K562 (cell line): Measurements from ENCODE around the gene NUP188. TPM values are rescaled to one million over a fixed set of nuclear protein-coding genes. Genes with fewer than 3 reads are reported as not detected.
A peak's percentile ranks its signal among the peaks of the same experiment; 100 is the strongest.

ENCODE experiments used
- ATF3 ChIP-seq, 2 experiments: fragments of 450-650 bp in 1 of 2; sonication (generic) in 1 of 2; formaldehyde crosslinking in 1 of 2; IDR thresholded peaks in 1 of 2; conservative IDR thresholded peaks in 1 of 2; 2 replicates each; pipeline versions ENCODE4 v1.6.1 to v1.8.1; 2016 to 2023; ENCODE audit warnings: mild to moderate bottlenecking in 2 of 2, moderate library complexity in 2 of 2, inconsistent platforms in 1 of 2, missing genetic modification reagents in 1 of 2
- ATF7 ChIP-seq: fragments of 450-650 bp; IDR thresholded peaks from 2 replicates; pipeline ENCODE4 v1.7.1; 2014; ENCODE audit warnings: mild to moderate bottlenecking, moderate library complexity
- CBX3 ChIP-seq, 2 experiments: IDR thresholded peaks; 1 replicate in 1 of 2; 2 replicates in 1 of 2; pipeline ENCODE4 v1.6.1; 2012; ENCODE audit warnings: inconsistent platforms in 2 of 2, low read length in 2 of 2, borderline replicate concordance in 1 of 2, control low read depth in 1 of 2
- CEBPB ChIP-seq: fragments of 450-650 bp; IDR thresholded peaks from 2 replicates; pipeline ENCODE4 v1.6.1; 2016; ENCODE audit warnings: missing genetic modification characterization, missing compliant biosample characterization
- GATAD2B ChIP-seq: fragments of 450-650 bp; IDR thresholded peaks from 2 replicates; pipeline ENCODE4 v1.6.1; 2017; ENCODE audit warnings: mild to moderate bottlenecking, borderline replicate concordance
- GTF3C2 ChIP-seq: IDR thresholded peaks from 3 replicates; pipeline ENCODE4 v1.6.1; 2011; ENCODE audit warnings: borderline replicate concordance, mild to moderate bottlenecking, moderate library complexity; ENCODE audit not compliant: insufficient read length; ENCODE audit errors: extremely low read depth
- HIVEP1 ChIP-seq: fragments of 250-450 bp; sonication (Bioruptor Pico); IDR thresholded peaks from 2 replicates; pipeline ENCODE4 v1.4.0; 2020; ENCODE audit warnings: mild to moderate bottlenecking
- HNRNPLL ChIP-seq: fragments of 200-400 bp; formaldehyde crosslinking; IDR thresholded peaks from 2 replicates; pipeline ENCODE4 v1.6.1; 2017; ENCODE audit warnings: low read length, low read depth, mild to moderate bottlenecking; ENCODE audit not compliant: poor library complexity, severe bottlenecking
- MAZ ChIP-seq, 2 experiments: fragments of 450-650 bp in 1 of 2; sonication (generic) in 1 of 2; formaldehyde crosslinking; IDR thresholded peaks in 1 of 2; conservative IDR thresholded peaks in 1 of 2; 2 replicates each; pipeline versions ENCODE4 v1.4.0 to v1.5.0; 2020; ENCODE audit warnings: mild to moderate bottlenecking in 1 of 2, missing genetic modification reagents in 1 of 2
- MNT ChIP-seq, 2 experiments: fragments of 450-650 bp; conservative IDR thresholded peaks; 2 replicates each; pipeline ENCODE4 v1.6.1; 2017; ENCODE audit warnings: mild to moderate bottlenecking in 2 of 2, moderate library complexity in 2 of 2
- PHF8 ChIP-seq: fragments of 200-600 bp; sonication (generic); IDR thresholded peaks from 2 replicates; pipeline ENCODE4 v1.6.1; 2012; ENCODE audit warnings: mixed run types, mild to moderate bottlenecking, inconsistent platforms, low read length, moderate library complexity, borderline replicate concordance
- POLR2H ChIP-seq: IDR thresholded peaks from 2 replicates; pipeline ENCODE4 v1.6.1; 2016; ENCODE audit warnings: missing genetic modification characterization, low read depth, mild to moderate bottlenecking, control low read depth, missing compliant biosample characterization, moderate library complexity
- TFAP4 ChIP-seq: sonication (generic); formaldehyde crosslinking; IDR thresholded peaks from 2 replicates; pipeline ENCODE4 v1.8.0; 2022; ENCODE audit warnings: missing genetic modification reagents, mild to moderate bottlenecking, moderate library complexity, borderline replicate concordance
- THRB ChIP-seq: fragments of 450-650 bp; formaldehyde crosslinking; conservative IDR thresholded peaks from 2 replicates; pipeline ENCODE4 v1.4.0; 2022; ENCODE audit warnings: mild to moderate bottlenecking, missing genetic modification characterization
- YY1 ChIP-seq, 3 experiments: IDR thresholded peaks; 2 replicates each; pipeline ENCODE4 v1.6.1; 2011; ENCODE audit warnings: low read length in 2 of 3, mild to moderate bottlenecking in 2 of 3, moderate library complexity in 2 of 3, borderline replicate concordance in 1 of 3, control low read depth in 1 of 3, low read depth in 1 of 3; ENCODE audit not compliant: insufficient read depth in 3 of 3, insufficient replicate concordance in 2 of 3, control insufficient read depth in 1 of 3, insufficient read length in 1 of 3; ENCODE audit errors: extremely low read depth in 1 of 3
- ZNF384 ChIP-seq: IDR thresholded peaks from 2 replicates; pipeline ENCODE4 v1.6.1; 2012; ENCODE audit warnings: low read depth, low read length, improper control_type of control experiment
- polyA plus RNA-seq, 8 experiments: library from polyadenylated mRNA; depleted of rRNA in 4 of 8; stranded (reverse) in 5 of 8; unstranded in 3 of 8; fragments of >200 nt; fragmentation: Nextera tagmentation in 2 of 8; fragmentation: Illumina TruSeq in 1 of 8; extraction: Ambion mirVana in 2 of 8; extraction: Trizol in 1 of 8; gene quantifications; 2 replicates each; pipeline versions ENCODE4 v1.2.1 to v1.2.3, GENCODE V29; 2011 to 2014; ENCODE audit warnings: inconsistent platforms in 1 of 8, missing spikeins in 1 of 8
- total RNA-seq, 7 experiments: library from RNA; depleted of rRNA in 6 of 7; stranded (reverse); fragments of >200 nt in 6 of 7; fragmentation: Illumina TruSeq in 2 of 7; extraction: Trizol in 2 of 7; gene quantifications; 2 replicates each; pipeline versions ENCODE4 v1.2.1 to v1.2.3, GENCODE V29; 2011 to 2021; ENCODE audit warnings: low replicate concordance in 1 of 7

The NUP188 gene
- total and polyA plus RNA-seq, 9 of the 15 experiments (the other 6 are each of a cell fraction or from before 2014, with no cell fraction given) = 11.7 to 135 (median 70.6) TPM

- TF ChIP-seq YY1 (IDR thresholded peaks at IDR 0.05; ENCODE audit: borderline replicate concordance in 1 of 3, control insufficient read depth in 1 of 3, extremely low read depth in 1 of 3, insufficient read depth in 3 of 3, insufficient read length in 1 of 3, insufficient replicate concordance in 2 of 3, low read depth in 1 of 3, low read length in 2 of 3) (peak in 1 of 3 experiments; percentile 15), THRB (no peak), CEBPB (tag) (peak; percentile 80), HIVEP1 (CRISPR knock-in tag) (no peak), ATF7 (no peak; the same call in 1 of the 2 replicates), GTF3C2 (no peak), PHF8 (no peak), POLR2H (tag) (no peak), HNRNPLL (no peak), TFAP4 (CRISPR knock-in tag) (0 out of 2 replicates have a peak, but pooled peaks have one; percentile 28), GATAD2B (peak; percentile 33; the same call in 1 of the 2 replicates), MAZ (CRISPR knock-in tag; conservative IDR thresholded peaks at IDR 0.05 in 1 of 2, IDR thresholded peaks at IDR 0.05 in 1 of 2) (peak in 1 of 2 experiments; percentile 93; a peak in 2 of 4 replicates), CBX3 (IDR thresholded peaks at IDR 0.05; ENCODE audit: borderline replicate concordance in 1 of 2, low read length in 2 of 2) (no peak), ZNF384 (peak; percentile 79), MNT (conservative IDR thresholded peaks at IDR 0.05) (peak in 1 of 2 experiments; percentile 52; a peak in 3 of 4 replicates), ATF3 (IDR thresholded peaks at IDR 0.05) (peak; percentile 77), ATF3 (CRISPR knock-in tag; conservative IDR thresholded peaks at IDR 0.05) (no peak)
Observed at GRCh38 chr9:129028192-129028966, 80.9 kb downstream of the NUP188 start, which contains the start of gene SH3GLB2 (continued).
